Esophagus muscularis mucosa (tissue), 4 donors: ENCODE data around the gene SCRG1.

Source experiments
- EP300 ChIP-seq: sonication (generic); formaldehyde crosslinking; IDR thresholded peaks from one replicate; pipeline ENCODE4 v1.6.1; 2017; ENCODE audit warnings: antibody characterized with exemption
- POLR2A ChIP-seq: fragments of 450-650 bp; IDR thresholded peaks from one replicate; pipeline ENCODE4 v1.6.1; 2017; ENCODE audit warnings: antibody characterized with exemption, moderate library complexity, mild to moderate bottlenecking, low read depth
- TF ChIP-seq, protein P1 (sequence below), 3 experiments: fragments of 200-600 bp in 2 of 3; fragments of 450-650 bp in 1 of 3; sonication (generic) in 2 of 3; IDR thresholded peaks; one replicate each; pipeline ENCODE4 v1.5.1; 2017 to 2019; ENCODE audit warnings: antibody characterized with exemption in 3 of 3, mild to moderate bottlenecking in 2 of 3, moderate library complexity in 1 of 3

DNA sequence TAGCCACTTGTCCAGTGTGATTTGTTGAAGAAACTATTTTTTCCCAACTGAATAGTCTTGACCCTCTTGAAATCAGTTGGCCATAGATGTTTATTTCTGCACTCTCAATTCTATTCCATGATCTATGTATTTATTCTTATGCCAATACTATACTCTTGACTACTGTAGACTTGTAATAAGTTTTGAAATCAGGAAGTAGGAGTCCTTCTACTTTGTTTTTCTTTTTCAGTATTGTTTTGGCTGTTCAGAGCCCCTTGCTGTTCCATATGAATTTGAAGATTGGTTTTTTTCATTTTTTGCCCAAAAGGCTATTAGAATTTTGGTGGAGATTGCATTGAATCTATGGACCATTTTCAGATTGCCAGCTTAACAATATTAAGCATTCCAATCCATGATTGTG is 17.9 kb downstream of the SCRG1 start:
- TF ChIP-seq, protein P1, sequence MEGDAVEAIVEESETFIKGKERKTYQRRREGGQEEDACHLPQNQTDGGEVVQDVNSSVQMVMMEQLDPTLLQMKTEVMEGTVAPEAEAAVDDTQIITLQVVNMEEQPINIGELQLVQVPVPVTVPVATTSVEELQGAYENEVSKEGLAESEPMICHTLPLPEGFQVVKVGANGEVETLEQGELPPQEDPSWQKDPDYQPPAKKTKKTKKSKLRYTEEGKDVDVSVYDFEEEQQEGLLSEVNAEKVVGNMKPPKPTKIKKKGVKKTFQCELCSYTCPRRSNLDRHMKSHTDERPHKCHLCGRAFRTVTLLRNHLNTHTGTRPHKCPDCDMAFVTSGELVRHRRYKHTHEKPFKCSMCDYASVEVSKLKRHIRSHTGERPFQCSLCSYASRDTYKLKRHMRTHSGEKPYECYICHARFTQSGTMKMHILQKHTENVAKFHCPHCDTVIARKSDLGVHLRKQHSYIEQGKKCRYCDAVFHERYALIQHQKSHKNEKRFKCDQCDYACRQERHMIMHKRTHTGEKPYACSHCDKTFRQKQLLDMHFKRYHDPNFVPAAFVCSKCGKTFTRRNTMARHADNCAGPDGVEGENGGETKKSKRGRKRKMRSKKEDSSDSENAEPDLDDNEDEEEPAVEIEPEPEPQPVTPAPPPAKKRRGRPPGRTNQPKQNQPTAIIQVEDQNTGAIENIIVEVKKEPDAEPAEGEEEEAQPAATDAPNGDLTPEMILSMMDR (IDR thresholded peaks at IDR 0.05) = no peak
- TF ChIP-seq EP300 = no peak
- no peak for TF ChIP-seq POLR2A
